GM12878 (cell line): ENCODE results near the gene DIS3L2. TPM values are rescaled to one million over a fixed set of nuclear protein-coding genes. Genes with fewer than 3 reads are reported as not detected.

Source experiments
- ATAC-seq: fragments of 200-7000 bp; cut with Tn5 transposase; 3 replicates; pipeline ENCODE4 v1.9.1; 2020; ENCODE audit warnings: mild to moderate bottlenecking, moderate library complexity
- BruUV-seq: library from RNA; stranded (reverse); fragments of 400-500 nt; replicated peaks from 2 replicates; lab custom pipeline; 2021; lab: Mats Ljungman, UMichigan
- CTCF ChIA-PET: fragments of 300-600 bp; sonication (Branson Sonifier 250); formaldehyde crosslinking; extraction: SDS; loops from one replicate; lab custom pipeline; 2021; ENCODE audit warnings: inconsistent platforms; lab: Yijun Ruan, JAX
- POLR2A ChIA-PET: fragments of 350-600 bp; formaldehyde crosslinking; extraction: SDS; loops from one replicate; lab custom pipeline; 2021; ENCODE audit warnings: inconsistent platforms; lab: Charles Lee
- RAD21 ChIA-PET: fragments of 300-600 bp; sonication (Branson Sonifier 250); formaldehyde crosslinking; loops from one replicate; lab custom pipeline; 2023; ENCODE audit warnings: antibody characterized with exemption; ENCODE audit not compliant: unreplicated experiment; lab: Charles Lee
- SMC1A ChIA-PET: fragments of 300-600 bp; sonication (Branson Sonifier 250); formaldehyde crosslinking; loops from one replicate; lab custom pipeline; 2023; ENCODE audit not compliant: unreplicated experiment, uncharacterized antibody; lab: Charles Lee
- DNase-seq: peaks from one replicate; pipeline ENCODE4 v3.0.0-alpha.2; 2011; ENCODE audit warnings: low read depth, low spot score
- FAIRE-seq: peaks from 3 replicates; lab custom pipeline; 2011; peaks lifted over from hg19 to GRCh38; lab: Jason Lieb, UNC
- H2AFZ ChIP-seq: 2 replicates; pipeline ENCODE4 v1.6.0; 2011; ENCODE audit warnings: low read depth, low read length, control low read depth; ENCODE audit not compliant: control insufficient read depth
- H3K27ac ChIP-seq: 2 replicates; pipeline ENCODE4 v1.5.1; 2011; ENCODE audit warnings: control low read depth; ENCODE audit not compliant: control insufficient read depth, insufficient read depth
- H3K27me3 ChIP-seq, 2 experiments: replicated peaks in 1 of 2; 2 replicates each; pipeline versions ENCODE4 v1.6.0 to v1.6.1; 2011; ENCODE audit warnings: low read length in 1 of 2; ENCODE audit not compliant: control insufficient read depth in 2 of 2, insufficient read depth in 2 of 2
- H3K36me3 ChIP-seq, 2 experiments: 2 replicates each; pipeline ENCODE4 v1.5.1; 2011; ENCODE audit warnings: low read length in 1 of 2; ENCODE audit not compliant: control insufficient read depth in 2 of 2, insufficient read depth in 2 of 2
- H3K4me1 ChIP-seq: 2 replicates; pipeline ENCODE4 v1.6.1; 2011; ENCODE audit warnings: mild to moderate bottlenecking, low read length, moderate library complexity, mixed read lengths; ENCODE audit not compliant: control insufficient read depth, insufficient read depth
- H3K4me2 ChIP-seq: 2 replicates; pipeline ENCODE4 v1.6.0; 2011; ENCODE audit warnings: control low read depth; ENCODE audit not compliant: control insufficient read depth, insufficient read depth
- H3K4me3 ChIP-seq: fragments of 200-600 bp; sonication (generic); 2 replicates; pipeline ENCODE4 v1.5.1; 2016
- H3K79me2 ChIP-seq: 2 replicates; pipeline ENCODE4 v1.6.0; 2011; ENCODE audit warnings: low read length; ENCODE audit not compliant: control insufficient read depth, insufficient read depth
- H3K9ac ChIP-seq: 2 replicates; pipeline ENCODE4 v1.8.0; 2011; ENCODE audit warnings: low read length, control low read depth, mixed read lengths; ENCODE audit not compliant: control insufficient read depth, insufficient read depth
- H3K9me3 ChIP-seq: replicated peaks from 3 replicates; pipeline ENCODE4 v1.5.1; 2011; ENCODE audit warnings: mild to moderate bottlenecking, low read length; ENCODE audit not compliant: control insufficient read depth, insufficient read depth
- H4K20me1 ChIP-seq: 2 replicates; pipeline ENCODE4 v1.6.0; 2011; ENCODE audit not compliant: control insufficient read depth, insufficient read depth
- CBFB ChIP-seq: IDR thresholded peaks from 2 replicates; pipeline ENCODE4 v1.6.1; 2016; ENCODE audit warnings: antibody characterized with exemption, low read depth
- CBX5 ChIP-seq: sonication (generic); IDR thresholded peaks from 2 replicates; pipeline ENCODE4 v1.6.1; 2016; ENCODE audit warnings: low read depth, moderate library complexity, mild to moderate bottlenecking, inconsistent platforms
- CUX1 ChIP-seq: IDR thresholded peaks from 2 replicates; pipeline ENCODE4 v1.6.1; 2012; ENCODE audit warnings: improper control_type of control experiment, low read depth, low read length; ENCODE audit not compliant: insufficient replicate concordance
- FOXM1 ChIP-seq: IDR thresholded peaks from 2 replicates; pipeline ENCODE4 v1.6.1; 2012; ENCODE audit warnings: low read depth, mild to moderate bottlenecking, inconsistent platforms, low read length, moderate library complexity
- GATAD2B ChIP-seq: fragments of 450-650 bp; conservative IDR thresholded peaks from 2 replicates; pipeline ENCODE4 v1.6.1; 2017; ENCODE audit warnings: low read depth, mild to moderate bottlenecking, moderate library complexity
- HSF1 ChIP-seq: fragments of 150-350 bp; IDR thresholded peaks from 2 replicates; pipeline ENCODE4 v1.6.1; 2014; ENCODE audit warnings: mild to moderate bottlenecking, low read depth, low read length
- IKZF2 ChIP-seq, 2 experiments: fragments of 450-650 bp; IDR thresholded peaks; 2 replicates each; pipeline ENCODE4 v1.6.1; 2017; ENCODE audit warnings: mild to moderate bottlenecking in 2 of 2, moderate library complexity in 2 of 2
- RELA ChIP-seq: fragments of 450-650 bp; IDR thresholded peaks from 2 replicates; pipeline ENCODE4 v1.8.0; 2014; ENCODE audit warnings: borderline replicate concordance; ENCODE audit not compliant: partially characterized antibody
- REST ChIP-seq: IDR thresholded peaks from 2 replicates; pipeline ENCODE4 v1.6.1; 2012; ENCODE audit warnings: mild to moderate bottlenecking, low read depth, low read length
- SIX5 ChIP-seq: IDR thresholded peaks from 2 replicates; pipeline ENCODE4 v1.6.1; 2011; ENCODE audit warnings: mild to moderate bottlenecking, low read depth, low read length, moderate library complexity; ENCODE audit not compliant: severe bottlenecking
- SMAD5 ChIP-seq: IDR thresholded peaks from 2 replicates; pipeline ENCODE4 v1.6.1; 2016; ENCODE audit warnings: antibody characterized with exemption, low read depth
- ZNF24 ChIP-seq: fragments of 450-650 bp; IDR thresholded peaks from 2 replicates; pipeline ENCODE4 v1.6.1; 2017; ENCODE audit warnings: antibody characterized with exemption, mild to moderate bottlenecking
- ZZZ3 ChIP-seq: IDR thresholded peaks from 2 replicates; pipeline ENCODE4 v1.6.1; 2011; ENCODE audit warnings: low read depth; ENCODE audit not compliant: control insufficient read depth, insufficient read length
- WGBS: methylation state at CpG from one replicate; pipeline ENCODE4 v1.1.6; 2016; ENCODE audit warnings: low lambda C conversion rate; ENCODE audit not compliant: insufficient replicate concordance, insufficient coverage; ENCODE audit errors: missing lambda C conversion rate; 5-methylcytosine and 5-hydroxymethylcytosine counted together
- in situ Hi-C: fragments of 300-500 bp; cut with MboI; formaldehyde crosslinking; loops from 9 replicates; pipeline ENCODE4 v1.14.3; 2018; ENCODE audit warnings: mixed read lengths
- intact Hi-C: fragments of 100-400 bp; cut with micrococcal nuclease; formaldehyde crosslinking; loops from one replicate; pipeline ENCODE4 v1.14.2; 2022; ENCODE audit not compliant: unreplicated experiment
- polyA plus RNA-seq, 11 experiments: library from polyadenylated mRNA; depleted of rRNA in 4 of 11; unstranded in 6 of 11; stranded (reverse) in 5 of 11; fragments of >200 nt; fragmentation: Nextera tagmentation in 4 of 11; fragmentation: Illumina TruSeq in 1 of 11; extraction: Ambion mirVana in 4 of 11; extraction: Trizol in 1 of 11; gene quantifications; 1 replicate in 1 of 11; 2 replicates in 10 of 11; pipeline versions ENCODE4 v1.2.1 to v1.2.3, GENCODE V29; 2011 to 2016; ENCODE audit warnings: inconsistent platforms in 2 of 11, missing spikeins in 2 of 11, low read depth in 1 of 11
- total RNA-seq, 4 experiments: library from RNA; depleted of rRNA in 3 of 4; stranded (reverse); fragments of >200 nt in 3 of 4; fragmentation: Illumina TruSeq in 1 of 4; extraction: Trizol in 1 of 4; gene quantifications; 2 replicates each; pipeline versions ENCODE4 v1.2.1 to v1.2.3, GENCODE V29; 2013 to 2021

The DIS3L2 gene
- total and polyA plus RNA-seq, 10 of the 15 experiments (the other 5 are each of a cell fraction or from before 2014, with no cell fraction given) = 3.5 to 27.1 (median 16.0) TPM

GRCh38 chr2:231966886-231967285, 5.4 kb downstream of the DIS3L2 start:
- DNase-seq (no peak), ATAC-seq (no peak), FAIRE-seq (no peak)
- no peak overlapping the region for H2AFZ ChIP-seq
- intact Hi-C loops = no loop called here
- no peak overlapping the region for H3K4me3 ChIP-seq
- ChIA-PET SMC1A (interaction anchor here (0.7 to 1.5 kb wide), 2 partner anchors 10 to 20 kb away, joined by 3 read pairs; no protein-coding TSS in a partner anchor), CTCF (no interaction called here), POLR2A (interaction anchor here (0.6 kb wide), 1 partner anchor 10 kb away, joined by 3 read pairs; no protein-coding TSS in a partner anchor), RAD21 (no interaction called here)
- H3K27ac ChIP-seq = no peak overlapping the region
- H4K20me1 ChIP-seq = no peaks in the 10 kb centered on the region
- no peak overlapping the region for H3K9ac ChIP-seq
- WGBS = 100% methylated on average over 4 of the region's 4 CpGs
- H3K79me2 ChIP-seq = peaks cover 15% of the 10 kb centered on the region
- no peaks in the 10 kb centered on the region for H3K36me3 ChIP-seq
- H3K4me2 ChIP-seq = no peak overlapping the region
- BruUV-seq = no TSS peak
- in situ Hi-C loops = no loop called here
- H3K4me1 ChIP-seq = peaks cover 3% of the 10 kb centered on the region; the same call in 1 of the 2 replicates
- H3K9me3 ChIP-seq = peaks cover 9% of the 10 kb centered on the region
- H3K27me3 ChIP-seq = no peaks in the 10 kb centered on the region
- TF ChIP-seq ZNF24 (no peak), CUX1 (no peak), CBX5 (no peak), RELA (no peak), IKZF2 (IDR thresholded peaks at IDR 0.05) (no peak), CBFB (no peak), ZZZ3 (no peak), FOXM1 (no peak), GATAD2B (no peak), REST (no peak), HSF1 (no peak), SMAD5 (no peak), SIX5 (no peak)
